GM18507 (cell line): ENCODE results near the gene NPC1L1.
"Not testable (repeated sequence)": the region's sequence is repeated elsewhere in the genome, so short reads cannot be mapped to it uniquely, and the experiment has no call there.

Experiments
- DNase-seq: peaks from one replicate; pipeline ENCODE4 v3.0.0; 2011; ENCODE audit warnings: low read depth; ENCODE audit not compliant: insufficient read length; ENCODE audit errors: extremely low spot score
- FAIRE-seq: peaks from 2 replicates; lab custom pipeline; 2011; peaks lifted over from hg19 to GRCh38; lab: Jason Lieb, UNC

NPC1L1 gene

DNA sequence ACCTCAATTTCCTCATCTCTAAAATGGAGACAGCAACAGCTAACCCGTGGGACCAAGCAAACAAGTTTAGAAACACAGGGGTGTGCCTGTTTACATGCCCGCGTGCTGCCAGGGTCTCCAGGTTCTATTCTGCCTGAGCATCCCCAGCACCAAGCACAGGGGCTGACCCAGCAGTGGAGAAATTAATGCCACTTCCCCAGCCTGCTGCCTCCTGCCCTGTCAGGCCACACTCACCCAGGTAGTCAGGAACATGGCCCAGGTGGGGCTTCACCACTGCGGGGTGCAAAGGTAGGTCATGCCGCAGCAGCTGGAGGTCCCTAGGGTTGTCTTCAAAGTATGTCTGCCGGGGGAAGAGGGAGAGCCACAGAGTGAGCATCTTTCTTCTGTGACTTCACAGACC is 26.8 kb upstream of the NPC1L1 start:
- FAIRE-seq: no peak

DNA sequence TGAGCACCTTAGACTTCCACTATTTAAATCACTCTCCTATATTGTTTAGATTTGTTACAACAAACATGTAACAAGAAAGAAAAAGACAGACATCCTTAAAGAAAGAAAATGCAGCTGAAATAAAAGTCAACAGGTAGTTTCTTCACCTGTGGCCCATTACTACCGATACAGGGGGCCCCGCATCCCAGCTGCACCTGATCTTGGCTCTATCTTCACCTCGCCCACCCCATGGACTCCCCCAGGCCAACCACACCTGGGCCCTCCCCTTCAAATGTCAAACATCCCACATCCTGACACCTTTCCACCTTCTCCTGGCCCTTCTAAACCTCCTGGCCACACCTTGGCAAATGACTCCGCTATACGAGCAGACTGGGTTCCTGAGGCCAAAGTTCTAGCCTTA is 25.6 kb upstream of the NPC1L1 start:
- DNase-seq (no peak), FAIRE-seq (no peak)

More for the DNA sequence above, 26.8 kb upstream of the NPC1L1 start:
- DNase-seq: no peak

DNA sequence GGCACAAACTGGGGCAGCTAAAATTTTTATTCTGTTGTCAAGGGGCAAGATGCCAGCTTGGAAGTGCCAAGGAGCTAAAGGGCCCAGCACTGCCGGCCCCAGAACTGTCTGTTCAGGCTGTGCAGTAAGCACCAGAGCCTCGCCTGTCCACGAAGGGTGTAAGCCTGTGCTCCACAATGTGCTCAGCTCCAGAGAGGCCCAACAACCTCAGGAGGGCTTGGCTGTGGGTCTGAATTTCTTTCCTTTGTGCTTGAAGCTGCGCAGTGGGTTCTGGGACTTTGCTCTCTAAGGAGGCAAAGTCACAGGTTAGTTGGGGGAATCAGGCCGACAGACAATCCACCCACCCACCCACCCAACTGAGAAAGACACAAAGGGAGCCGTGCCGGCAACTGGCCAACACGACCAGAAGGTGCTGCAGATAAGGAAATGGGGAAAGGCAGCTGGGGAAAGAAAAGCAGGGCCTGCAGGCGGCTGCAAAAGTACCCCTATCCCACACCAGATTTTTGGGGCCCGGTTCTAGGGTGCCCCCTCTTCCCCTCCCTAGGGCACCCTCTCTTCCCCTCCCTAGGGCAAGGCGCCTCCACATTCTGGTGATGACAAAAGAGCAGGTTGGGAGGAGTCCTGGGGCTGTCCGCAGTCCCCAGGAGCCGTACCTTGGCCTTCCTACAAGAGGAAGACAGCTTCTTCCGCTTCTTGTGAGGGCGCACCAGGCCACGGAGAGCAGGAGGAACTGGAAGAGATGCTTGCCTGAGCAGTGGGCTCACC is 24.8 kb upstream of the NPC1L1 start:
- DNase-seq (no peak), FAIRE-seq (no peak)

DNA sequence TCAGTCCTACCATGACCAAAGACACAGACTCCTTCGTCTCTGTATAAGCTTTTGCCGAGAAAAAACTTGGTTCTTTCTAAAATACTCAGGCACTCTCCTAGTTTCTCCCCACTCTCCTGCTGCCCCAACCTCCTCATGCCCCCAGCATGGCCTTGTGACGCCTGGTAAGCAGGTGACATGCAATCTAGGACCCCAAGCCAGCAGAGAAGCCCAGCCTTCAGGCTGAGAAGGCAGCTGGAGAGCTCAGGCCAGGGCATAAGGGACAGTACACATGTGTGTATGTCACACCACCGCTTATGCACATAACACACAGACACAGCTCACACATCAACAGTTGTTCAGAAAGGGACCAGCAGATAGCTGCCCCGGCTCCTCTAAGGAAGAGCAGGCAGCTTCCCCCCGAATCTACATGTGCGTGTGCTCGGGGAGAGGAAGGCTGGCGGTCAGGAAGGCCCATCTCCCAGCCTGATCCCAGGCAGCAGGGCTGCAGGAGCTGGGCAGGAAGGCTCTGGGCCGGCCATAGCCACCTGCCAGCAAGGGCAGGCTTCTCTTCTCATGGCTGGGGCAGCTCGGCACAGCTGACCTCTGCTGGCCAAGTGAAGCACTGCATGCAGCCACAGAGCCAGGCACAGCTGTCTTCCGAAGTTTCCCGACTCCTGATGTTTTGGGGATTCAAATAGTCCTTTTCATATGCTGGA is 24.1 kb upstream of the NPC1L1 start:
- FAIRE-seq (peak; percentile 39), DNase-seq (no peak)

DNA sequence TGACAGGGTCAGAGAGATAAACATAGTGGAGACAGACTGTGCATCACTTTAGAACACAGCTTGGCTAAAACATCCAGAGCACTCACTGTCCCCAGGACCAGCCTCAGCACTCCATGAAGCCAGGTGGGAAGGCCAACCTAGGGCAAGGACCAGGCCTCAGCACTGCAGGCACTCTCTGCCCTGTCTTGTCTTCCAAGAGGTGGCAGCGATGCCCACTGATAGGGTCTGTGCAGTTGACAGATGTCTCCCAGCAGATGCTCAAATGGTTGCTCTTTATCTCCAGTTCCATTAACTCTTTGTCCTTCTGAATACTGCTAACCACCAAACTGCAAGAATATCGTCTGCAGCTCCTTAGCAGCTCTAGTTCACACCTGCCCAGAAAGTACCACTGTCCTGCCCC is 23.5 kb upstream of the NPC1L1 start:
- FAIRE-seq (no peak), DNase-seq (no peak)

DNA sequence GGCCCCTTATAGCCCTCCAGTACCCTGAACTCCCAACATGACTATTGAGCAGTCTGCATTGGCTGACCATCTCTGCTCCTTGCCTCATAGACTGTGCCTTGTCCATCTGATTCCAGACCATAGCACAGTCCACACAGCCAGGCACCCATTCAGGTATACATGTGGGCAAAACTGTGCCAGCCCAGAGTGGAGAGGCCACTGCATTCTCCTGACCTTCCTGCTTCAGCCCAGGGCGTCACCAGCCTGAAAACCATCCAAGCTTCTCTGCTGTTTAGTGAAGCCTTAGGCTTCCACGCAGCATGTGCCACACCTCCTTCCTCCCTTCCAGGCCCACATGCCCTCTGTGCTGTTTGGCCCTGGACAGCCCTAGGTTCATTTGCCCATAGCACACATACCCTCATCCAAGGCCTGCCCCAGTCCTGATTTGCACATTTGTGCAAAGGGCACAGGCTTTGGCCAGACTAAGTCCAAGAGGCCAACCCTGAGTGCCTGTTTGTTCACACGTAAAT is 22.1 kb upstream of the NPC1L1 start:
- DNase-seq (no peak), FAIRE-seq (no peak)

DNA sequence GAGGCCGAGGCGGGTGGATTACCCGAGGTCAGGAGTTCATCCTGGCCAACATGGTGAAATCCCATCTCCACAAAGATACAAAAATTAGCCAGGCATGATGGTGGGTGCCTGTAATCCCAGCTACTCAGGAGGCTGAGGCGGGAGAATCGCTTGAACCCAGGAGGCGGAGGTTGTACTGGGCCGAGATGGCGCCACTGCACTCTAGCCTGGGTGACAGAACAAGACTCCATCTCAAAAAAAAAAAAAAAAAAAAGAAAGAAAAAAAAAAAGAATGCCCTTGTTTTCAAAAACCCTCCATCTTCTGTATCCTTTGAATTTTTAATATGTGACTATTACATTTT is 21.5 kb upstream of the NPC1L1 start:
- DNase-seq: not testable (repeated sequence)

DNA sequence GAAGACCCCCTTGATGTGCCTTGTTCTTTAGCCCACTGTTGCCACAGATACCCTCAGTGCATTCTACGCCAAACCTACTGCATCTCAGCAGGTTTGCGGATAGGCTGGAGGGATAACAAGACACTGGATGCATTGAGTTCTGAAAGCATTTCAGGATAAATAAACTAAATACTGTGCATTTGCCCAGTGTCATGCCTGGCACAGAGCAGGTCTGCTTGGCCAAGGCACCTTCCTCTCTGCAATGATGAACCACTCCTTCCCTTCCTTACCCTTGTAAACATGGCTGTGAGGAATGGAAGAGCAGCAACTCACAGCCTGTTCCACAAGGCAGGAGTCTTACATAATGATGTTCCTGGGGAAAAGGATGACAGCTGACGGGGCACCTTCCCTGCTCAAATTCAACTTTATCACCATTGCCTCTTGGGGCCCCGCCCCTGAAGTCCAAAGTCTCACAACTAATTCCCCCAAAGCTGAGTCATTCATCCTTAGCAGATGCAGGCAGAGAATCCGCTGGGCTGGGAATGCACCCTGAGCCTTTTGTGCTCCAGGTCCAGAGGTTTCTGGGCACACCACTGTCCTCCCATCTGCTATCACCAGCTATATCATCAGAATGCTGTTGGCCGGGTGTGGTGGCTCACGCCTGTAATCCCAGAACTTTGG is 21.0 kb upstream of the NPC1L1 start:
- no peak for DNase-seq
- no peak for FAIRE-seq

More for the DNA sequence above, 21.5 kb upstream of the NPC1L1 start:
- FAIRE-seq: not testable (repeated sequence)

DNA sequence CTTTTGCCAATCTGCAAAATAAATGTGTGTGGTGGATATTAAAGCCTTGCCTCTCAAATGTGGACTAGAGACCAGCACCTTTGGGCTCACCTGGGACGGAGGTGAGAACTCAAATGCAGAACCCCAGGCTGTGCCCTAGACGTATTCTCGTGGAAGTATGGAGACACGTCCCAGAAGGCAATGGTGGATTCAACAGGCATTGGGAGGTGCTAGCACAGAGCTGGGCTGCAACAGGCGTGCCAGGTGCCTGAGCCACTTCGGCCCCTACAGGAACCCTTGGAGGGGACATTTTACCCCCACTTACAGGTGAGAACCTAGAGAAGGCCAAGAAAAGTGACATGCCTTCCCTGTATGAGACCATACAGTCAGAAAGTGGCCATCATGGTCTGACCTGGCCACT is 20.4 kb upstream of the NPC1L1 start:
- FAIRE-seq: no peak
- no peak for DNase-seq

DNA sequence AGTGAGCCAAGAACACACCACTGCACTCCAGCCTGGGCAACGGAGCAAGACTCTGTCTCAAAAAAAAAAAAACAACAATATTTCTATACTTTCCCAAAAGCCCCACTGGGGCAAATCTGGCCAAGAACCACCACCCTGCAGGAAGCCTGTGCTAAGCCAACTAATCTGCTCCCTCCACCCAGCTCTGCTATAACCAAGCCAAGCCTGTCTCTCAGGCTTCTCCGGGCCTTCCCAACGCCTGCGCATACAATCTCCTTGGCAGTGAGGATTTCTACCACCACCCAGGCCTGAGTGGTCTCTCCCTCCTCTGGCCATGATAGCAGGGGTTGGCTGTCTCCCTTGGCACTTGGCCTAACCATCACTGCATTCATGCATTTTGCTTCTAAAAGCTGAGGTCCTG is 18.4 kb upstream of the NPC1L1 start:
- FAIRE-seq: no peak

DNA sequence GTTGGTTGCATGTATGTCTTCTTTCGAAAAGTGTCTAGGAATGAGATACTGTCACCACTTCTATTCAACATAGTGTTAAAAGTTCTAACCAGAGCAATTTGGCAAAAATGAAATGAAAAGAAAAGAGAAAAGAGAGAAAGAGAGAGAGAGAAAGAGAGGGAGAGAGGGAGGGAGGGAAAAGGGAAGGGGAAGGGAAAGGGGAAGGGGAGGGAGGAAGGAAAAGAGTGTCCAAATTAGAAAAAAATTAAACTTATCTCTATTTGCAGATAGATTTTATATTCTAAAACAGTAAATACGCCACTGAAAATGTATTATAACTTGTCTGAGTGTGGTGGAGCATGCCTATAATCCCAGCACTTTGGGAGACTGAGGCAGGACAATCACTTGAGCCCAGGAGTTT is 16.4 kb upstream of the NPC1L1 start:
- FAIRE-seq (no peak), DNase-seq (no peak)

More for the DNA sequence above, 18.4 kb upstream of the NPC1L1 start:
- DNase-seq: no peak

DNA sequence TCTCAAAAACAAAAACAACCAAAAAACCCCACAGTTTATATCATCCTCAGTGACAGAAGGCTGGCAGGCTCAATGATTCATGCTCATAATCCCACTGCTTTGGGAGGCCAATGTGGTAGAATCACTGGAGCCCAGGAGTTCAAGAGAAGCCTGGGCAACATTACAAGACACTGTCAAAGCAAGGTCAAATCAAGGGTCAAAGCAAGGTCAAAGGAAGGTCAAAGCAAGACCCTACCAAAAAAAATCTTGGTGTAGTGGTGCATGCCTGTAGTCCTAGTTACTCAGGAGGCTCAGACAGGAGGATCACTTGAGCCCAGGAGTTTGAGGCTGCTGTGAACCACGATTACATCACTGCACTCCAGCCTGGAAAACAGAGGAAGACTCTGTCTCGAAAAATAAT is 14.2 kb upstream of the NPC1L1 start:
- FAIRE-seq: no peak
- no peak for DNase-seq

DNA sequence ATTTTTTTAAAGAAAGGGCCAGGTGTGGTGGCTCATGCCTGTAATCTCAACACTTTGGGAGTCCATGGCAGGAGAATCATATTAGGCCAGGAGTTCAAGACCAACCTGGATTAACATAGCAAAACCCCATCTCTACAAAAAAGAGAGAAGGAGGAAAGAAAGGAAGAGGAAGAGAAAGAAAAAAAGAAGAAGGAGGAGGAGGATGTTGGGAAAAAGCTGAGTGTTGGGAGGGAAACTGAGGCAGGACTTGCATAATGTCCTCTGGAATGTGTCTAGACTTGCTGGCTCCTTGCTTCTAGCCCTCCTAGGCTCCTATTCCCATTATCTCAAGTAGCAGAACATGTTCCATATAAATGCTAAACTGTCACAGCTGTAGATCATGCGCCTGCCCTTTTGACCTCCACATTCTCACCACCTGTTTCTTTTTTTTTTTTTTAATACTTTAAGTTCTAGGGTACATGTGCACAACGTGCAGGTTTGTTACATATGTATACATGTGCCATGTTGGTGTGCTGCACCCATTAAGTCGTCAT is 11.4 kb upstream of the NPC1L1 start:
- not testable (repeated sequence) for FAIRE-seq, DNase-seq

DNA sequence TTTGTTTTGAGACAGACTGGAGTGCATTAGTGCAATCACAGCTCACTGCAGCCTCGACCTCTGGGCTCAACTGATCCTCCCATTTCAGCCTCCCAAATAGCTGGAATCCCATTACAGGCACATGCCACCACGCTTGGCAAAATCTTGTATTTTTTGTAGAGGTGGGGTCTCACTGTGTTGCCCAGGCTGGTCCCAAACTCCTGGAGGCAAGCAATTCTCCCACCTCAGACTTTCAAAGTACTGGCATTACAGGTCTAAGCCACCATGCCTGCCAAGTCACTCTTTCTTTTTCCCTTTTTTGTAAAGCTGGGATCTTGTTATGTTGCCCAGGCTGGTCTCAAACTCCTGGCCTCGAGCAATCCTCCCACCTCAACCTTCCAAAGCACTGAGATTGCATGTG is 8.3 kb upstream of the NPC1L1 start:
- no peak for FAIRE-seq
- DNase-seq: no peak

DNA sequence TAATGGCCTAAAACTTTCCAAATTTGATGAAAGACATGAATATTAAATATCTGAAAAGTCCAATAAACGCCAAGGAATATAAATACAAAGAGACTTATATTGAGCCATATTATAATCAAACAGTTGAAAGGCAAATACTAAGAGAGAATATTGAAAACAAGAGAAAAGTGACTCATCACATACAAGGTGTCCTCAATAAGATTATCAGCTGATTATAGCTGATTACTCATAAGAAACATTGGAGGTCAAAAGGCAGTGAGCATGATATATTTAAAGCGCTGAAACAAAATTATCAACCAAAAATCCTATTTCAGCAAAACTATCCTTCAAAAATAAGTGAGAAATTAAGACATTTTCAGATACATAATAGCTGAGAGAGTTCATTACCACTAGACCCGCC is 7.8 kb upstream of the NPC1L1 start:
- DNase-seq (no peak), FAIRE-seq (no peak)

DNA sequence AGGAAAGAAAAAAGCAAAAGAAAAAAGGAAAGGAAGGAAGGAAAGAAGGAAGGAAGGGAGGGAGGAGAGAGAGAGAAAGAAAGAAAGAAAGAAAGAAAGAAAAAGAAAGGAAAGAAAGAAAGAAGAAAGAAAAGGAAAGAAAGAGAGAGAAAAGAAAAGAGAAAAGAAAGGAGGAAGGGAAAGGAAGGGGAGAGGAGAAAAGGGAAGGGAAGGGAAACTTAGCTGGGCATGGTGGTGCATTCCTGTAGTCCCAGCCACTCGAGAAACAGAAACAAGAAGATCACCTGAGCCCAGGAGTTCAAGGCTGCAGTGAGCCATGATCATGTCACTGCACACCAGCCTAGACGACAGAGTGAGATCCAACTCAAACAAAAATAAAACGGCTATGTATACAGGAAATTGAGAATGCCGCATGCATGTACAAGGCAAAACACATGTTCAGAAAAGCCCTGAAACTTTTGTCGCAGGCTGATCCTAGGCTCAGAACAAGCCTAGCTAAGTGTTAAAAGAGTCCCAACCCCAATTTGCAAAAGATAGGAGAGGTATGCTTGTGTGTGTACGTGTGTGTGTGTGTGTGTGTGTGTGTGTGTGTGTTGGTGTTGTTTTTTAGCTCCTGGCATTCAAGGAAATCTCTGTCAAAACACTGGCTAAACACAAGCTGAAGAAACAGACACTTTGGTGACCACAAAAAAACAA is 6.6 kb upstream of the NPC1L1 start:
- no peak for FAIRE-seq
- DNase-seq: no peak

DNA sequence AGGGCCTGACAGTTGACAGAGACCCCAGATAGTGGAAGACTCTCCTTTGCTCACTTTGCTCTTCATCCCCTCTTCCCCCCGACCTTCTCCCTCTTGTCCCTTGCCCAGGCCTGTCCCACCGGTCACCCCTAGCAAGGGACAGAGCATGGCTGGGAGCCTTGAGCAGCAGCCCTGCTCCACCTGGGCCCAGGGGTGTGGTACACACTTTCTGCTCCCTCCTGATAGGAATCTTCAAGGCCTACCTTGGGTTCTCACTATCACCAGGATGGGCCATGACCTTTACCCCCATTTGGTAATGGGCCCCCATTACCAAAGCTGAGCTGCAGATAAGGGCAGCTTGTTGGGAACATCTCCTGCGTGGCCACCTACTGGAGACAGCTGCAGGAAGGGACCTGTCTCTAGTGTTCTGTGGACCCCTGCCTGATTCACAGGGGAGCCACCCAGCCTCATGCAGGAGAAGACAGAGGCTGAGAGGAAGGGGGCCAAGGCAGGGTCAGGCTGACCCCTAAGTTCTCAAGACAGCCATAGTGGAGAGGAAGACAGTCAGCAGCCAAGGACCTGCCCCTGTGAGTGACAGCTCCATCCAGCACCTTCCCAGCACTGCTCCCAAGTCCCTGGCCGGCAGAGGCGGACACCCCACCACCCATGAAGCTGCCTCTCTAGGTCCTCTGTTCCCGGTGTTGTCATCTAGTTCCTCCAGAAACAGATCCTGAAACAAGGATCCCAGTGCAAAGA is 913 bp upstream of the NPC1L1 start:
- DNase-seq (no peak), FAIRE-seq (no peak)

DNA sequence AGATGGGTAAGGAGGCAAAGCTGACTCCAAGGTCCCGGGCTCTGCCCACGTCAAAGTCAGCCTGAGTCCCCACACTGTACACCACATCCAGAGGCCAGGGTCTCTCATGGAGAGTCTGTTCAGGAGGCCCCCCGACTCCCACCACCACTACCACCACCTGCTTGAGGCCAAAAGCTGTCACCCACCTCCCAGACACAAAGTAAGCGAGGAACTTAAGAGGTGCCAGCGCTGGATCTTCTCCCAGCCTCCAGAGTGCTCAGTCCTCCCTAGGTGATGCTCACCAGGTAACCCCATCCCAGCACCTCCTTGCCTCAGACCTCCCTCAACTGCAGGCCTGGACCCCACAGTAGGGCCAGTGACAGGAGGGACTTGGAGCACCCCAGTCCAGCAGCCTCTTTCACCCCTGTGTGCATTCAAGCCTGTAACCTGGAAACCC is 520 bp downstream of the NPC1L1 start:
- DNase-seq: no peak
- FAIRE-seq: no peak
